MM.1S (cell line): ENCODE results near the gene LHX5.

ENCODE experiments used
- EZH2 ChIP-seq: fragments of 300-600 bp; sonication (generic); optimal IDR thresholded peaks from 2 replicates; pipeline ENCODE3; 2017; ENCODE audit warnings: low read depth, mild to moderate bottlenecking, antibody characterized with exemption, low read length, mixed read lengths
- EZH2phosphoT487 ChIP-seq: fragments of 300-600 bp; sonication (generic); IDR thresholded peaks from 2 replicates; pipeline ENCODE4 v1.6.1; 2018; ENCODE audit warnings: antibody characterized with exemption, low read length
- TF ChIP-seq, protein P1 (sequence below): fragments of 300-600 bp; sonication (generic); IDR thresholded peaks from 2 replicates; pipeline ENCODE4 v1.5.1; 2016; ENCODE audit warnings: antibody characterized with exemption, low read length, mixed read lengths

DNA sequence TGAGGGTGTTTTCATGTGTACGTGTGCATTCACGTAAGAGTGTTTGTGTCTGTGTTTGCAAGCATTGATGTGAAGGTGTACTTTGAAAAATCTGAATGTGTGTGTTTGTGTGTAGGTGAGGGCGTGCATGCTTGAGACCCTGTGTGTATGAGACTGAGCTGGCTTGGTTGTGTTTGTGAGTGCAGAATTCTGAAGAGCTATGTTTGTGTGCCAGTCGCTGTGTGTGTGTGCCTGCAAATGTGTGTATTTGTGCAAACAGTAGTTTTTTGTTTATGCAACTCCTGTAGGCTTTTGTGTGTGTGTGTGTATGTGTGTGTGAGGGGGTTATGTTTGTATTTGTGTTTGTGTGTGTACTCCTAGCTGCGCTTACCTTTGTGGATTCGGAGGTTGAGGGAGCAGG, 1.7 kb upstream of the LHX5 start:
- TF ChIP-seq, protein P1, sequence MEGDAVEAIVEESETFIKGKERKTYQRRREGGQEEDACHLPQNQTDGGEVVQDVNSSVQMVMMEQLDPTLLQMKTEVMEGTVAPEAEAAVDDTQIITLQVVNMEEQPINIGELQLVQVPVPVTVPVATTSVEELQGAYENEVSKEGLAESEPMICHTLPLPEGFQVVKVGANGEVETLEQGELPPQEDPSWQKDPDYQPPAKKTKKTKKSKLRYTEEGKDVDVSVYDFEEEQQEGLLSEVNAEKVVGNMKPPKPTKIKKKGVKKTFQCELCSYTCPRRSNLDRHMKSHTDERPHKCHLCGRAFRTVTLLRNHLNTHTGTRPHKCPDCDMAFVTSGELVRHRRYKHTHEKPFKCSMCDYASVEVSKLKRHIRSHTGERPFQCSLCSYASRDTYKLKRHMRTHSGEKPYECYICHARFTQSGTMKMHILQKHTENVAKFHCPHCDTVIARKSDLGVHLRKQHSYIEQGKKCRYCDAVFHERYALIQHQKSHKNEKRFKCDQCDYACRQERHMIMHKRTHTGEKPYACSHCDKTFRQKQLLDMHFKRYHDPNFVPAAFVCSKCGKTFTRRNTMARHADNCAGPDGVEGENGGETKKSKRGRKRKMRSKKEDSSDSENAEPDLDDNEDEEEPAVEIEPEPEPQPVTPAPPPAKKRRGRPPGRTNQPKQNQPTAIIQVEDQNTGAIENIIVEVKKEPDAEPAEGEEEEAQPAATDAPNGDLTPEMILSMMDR = no peak
- TF ChIP-seq EZH2 (no peak), EZH2phosphoT487 (no peak)
